ENCODE measurements around the gene FAM124A.

FAM124A gene

GRCh38 chr13:51237887-51238286 lies 15.7 kb downstream of the FAM124A start:
- Histone ChIP-seq H2AFZ (ENCODE audit: low read depth, low read length) (no peak overlapping the region), H3K9ac (ENCODE audit: low read depth, low read length) (no peak overlapping the region), H3K4me1 (ENCODE audit: insufficient read depth, low read length) (no peaks in the 10 kb centered on the region), H3K79me2 (ENCODE audit: insufficient read depth, low read length) (no peaks in the 10 kb centered on the region), H3K27ac (ENCODE audit: low read length) (no peak overlapping the region), H3K27me3 (ENCODE audit: insufficient read depth, low read length, poor library complexity) (peaks cover 3% of the 10 kb centered on the region), H3K4me2 (ENCODE audit: insufficient read depth, low read length) (no peak overlapping the region), H4K20me1 (ENCODE audit: insufficient read depth, low read length) (no peaks in the 10 kb centered on the region), H3K9me3 (ENCODE audit: insufficient read depth, low read length, severe bottlenecking) (no peaks in the 10 kb centered on the region), H3K4me3 (ENCODE audit: low read depth in 1 of 2, low read length in 2 of 2) (no peak overlapping the region), H3K36me3 (ENCODE audit: insufficient read depth, low read length) (no peaks in the 10 kb centered on the region)
- no peak; the same call in 2 of the 3 replicates for ATAC-seq (ENCODE audit: insufficient read depth, low read depth)
- TF ChIP-seq, protein P1, sequence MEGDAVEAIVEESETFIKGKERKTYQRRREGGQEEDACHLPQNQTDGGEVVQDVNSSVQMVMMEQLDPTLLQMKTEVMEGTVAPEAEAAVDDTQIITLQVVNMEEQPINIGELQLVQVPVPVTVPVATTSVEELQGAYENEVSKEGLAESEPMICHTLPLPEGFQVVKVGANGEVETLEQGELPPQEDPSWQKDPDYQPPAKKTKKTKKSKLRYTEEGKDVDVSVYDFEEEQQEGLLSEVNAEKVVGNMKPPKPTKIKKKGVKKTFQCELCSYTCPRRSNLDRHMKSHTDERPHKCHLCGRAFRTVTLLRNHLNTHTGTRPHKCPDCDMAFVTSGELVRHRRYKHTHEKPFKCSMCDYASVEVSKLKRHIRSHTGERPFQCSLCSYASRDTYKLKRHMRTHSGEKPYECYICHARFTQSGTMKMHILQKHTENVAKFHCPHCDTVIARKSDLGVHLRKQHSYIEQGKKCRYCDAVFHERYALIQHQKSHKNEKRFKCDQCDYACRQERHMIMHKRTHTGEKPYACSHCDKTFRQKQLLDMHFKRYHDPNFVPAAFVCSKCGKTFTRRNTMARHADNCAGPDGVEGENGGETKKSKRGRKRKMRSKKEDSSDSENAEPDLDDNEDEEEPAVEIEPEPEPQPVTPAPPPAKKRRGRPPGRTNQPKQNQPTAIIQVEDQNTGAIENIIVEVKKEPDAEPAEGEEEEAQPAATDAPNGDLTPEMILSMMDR (IDR thresholded peaks at IDR 0.05; ENCODE audit: borderline replicate concordance, extremely low read depth, low read length, poor library complexity, severe bottlenecking), result no peak
- TF ChIP-seq EZH2 (IDR thresholded peaks at IDR 0.05; ENCODE audit: borderline replicate concordance, low read depth, low read length, severe bottlenecking), result no peak
- DNase-seq, result no peak

- DNase-seq (no peak), ATAC-seq (ENCODE audit: insufficient read depth, low read depth) (no peak)
- Histone ChIP-seq H3K27ac (ENCODE audit: low read length) (no peak overlapping the region), H4K20me1 (ENCODE audit: insufficient read depth, low read length) (no peaks in the 10 kb centered on the region), H3K79me2 (ENCODE audit: insufficient read depth, low read length) (no peaks in the 10 kb centered on the region), H3K4me2 (ENCODE audit: insufficient read depth, low read length) (no peak overlapping the region), H3K9me3 (ENCODE audit: insufficient read depth, low read length, severe bottlenecking) (no peaks in the 10 kb centered on the region), H3K27me3 (ENCODE audit: insufficient read depth, low read length, poor library complexity) (peaks cover 3% of the 10 kb centered on the region), H3K36me3 (ENCODE audit: insufficient read depth, low read length) (no peaks in the 10 kb centered on the region), H2AFZ (ENCODE audit: low read depth, low read length) (no peak overlapping the region), H3K4me1 (ENCODE audit: insufficient read depth, low read length) (no peaks in the 10 kb centered on the region), H3K9ac (ENCODE audit: low read depth, low read length) (no peak overlapping the region), H3K4me3 (ENCODE audit: low read depth in 1 of 2, low read length in 2 of 2) (no peak overlapping the region)
- no peak for TF ChIP-seq EZH2 (IDR thresholded peaks at IDR 0.05; ENCODE audit: borderline replicate concordance, low read depth, low read length, severe bottlenecking)
- TF ChIP-seq, protein P1 (IDR thresholded peaks at IDR 0.05; ENCODE audit: borderline replicate concordance, extremely low read depth, low read length, poor library complexity, severe bottlenecking), result no peak
Measured at GRCh38 chr13:51240178-51240577, 18.0 kb downstream of the FAM124A start.

GRCh38 chr13:51240958-51241357 lies 18.8 kb downstream of the FAM124A start:
- Histone ChIP-seq H3K4me3 (ENCODE audit: low read depth in 1 of 2, low read length in 2 of 2) (no peak overlapping the region), H3K36me3 (ENCODE audit: insufficient read depth, low read length) (no peaks in the 10 kb centered on the region), H4K20me1 (ENCODE audit: insufficient read depth, low read length) (no peaks in the 10 kb centered on the region), H3K79me2 (ENCODE audit: insufficient read depth, low read length) (no peaks in the 10 kb centered on the region), H3K9ac (ENCODE audit: low read depth, low read length) (no peak overlapping the region), H3K27ac (ENCODE audit: low read length) (no peak overlapping the region), H3K27me3 (ENCODE audit: insufficient read depth, low read length, poor library complexity) (peaks cover 3% of the 10 kb centered on the region), H3K4me1 (ENCODE audit: insufficient read depth, low read length) (no peaks in the 10 kb centered on the region), H3K4me2 (ENCODE audit: insufficient read depth, low read length) (no peak overlapping the region), H2AFZ (ENCODE audit: low read depth, low read length) (no peak overlapping the region), H3K9me3 (ENCODE audit: insufficient read depth, low read length, severe bottlenecking) (no peaks in the 10 kb centered on the region)
- TF ChIP-seq, protein P1 (IDR thresholded peaks at IDR 0.05; ENCODE audit: borderline replicate concordance, extremely low read depth, low read length, poor library complexity, severe bottlenecking), result no peak
- TF ChIP-seq EZH2 (IDR thresholded peaks at IDR 0.05; ENCODE audit: borderline replicate concordance, low read depth, low read length, severe bottlenecking), result no peak
- no peak for ATAC-seq (ENCODE audit: insufficient read depth, low read depth)
- DNase-seq, result no peak

DNA sequence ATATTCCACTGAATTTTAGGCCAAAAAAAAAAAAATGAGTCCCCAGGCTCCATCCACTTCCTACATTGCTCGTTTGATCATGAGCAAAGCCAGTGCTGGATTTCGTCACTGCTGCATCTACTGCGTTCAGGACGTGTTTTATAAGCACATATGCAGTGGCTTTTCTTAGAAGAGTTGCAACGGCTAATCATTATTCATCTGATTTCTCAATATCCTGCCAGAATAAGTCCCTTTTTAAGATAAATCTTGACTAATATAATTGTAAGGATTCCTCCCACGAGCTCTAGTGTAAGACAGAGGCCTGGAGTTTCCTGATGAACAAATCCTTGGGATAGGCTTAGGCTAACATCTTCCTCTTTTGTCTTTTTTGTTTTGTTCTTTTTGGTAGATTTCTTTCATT lies 19.5 kb downstream of the FAM124A start:
- no peaks in the 10 kb centered on the region for H3K36me3 ChIP-seq (ENCODE audit: insufficient read depth, low read length)
- H3K27me3 ChIP-seq (ENCODE audit: insufficient read depth, low read length, poor library complexity), result peaks cover 3% of the 10 kb centered on the region
- no peak for ATAC-seq (ENCODE audit: insufficient read depth, low read depth)
- H3K9ac ChIP-seq (ENCODE audit: low read depth, low read length), result no peak overlapping the region
- H4K20me1 ChIP-seq (ENCODE audit: insufficient read depth, low read length), result no peaks in the 10 kb centered on the region
- no peak overlapping the region for H3K4me3 ChIP-seq (ENCODE audit: low read depth in 1 of 2, low read length in 2 of 2)
- no peaks in the 10 kb centered on the region for H3K9me3 ChIP-seq (ENCODE audit: insufficient read depth, low read length, severe bottlenecking)
- H2AFZ ChIP-seq (ENCODE audit: low read depth, low read length), result no peak overlapping the region
- no peaks in the 10 kb centered on the region for H3K79me2 ChIP-seq (ENCODE audit: insufficient read depth, low read length)
- H3K4me1 ChIP-seq (ENCODE audit: insufficient read depth, low read length), result no peaks in the 10 kb centered on the region
- no peak for DNase-seq
- H3K4me2 ChIP-seq (ENCODE audit: insufficient read depth, low read length), result no peak overlapping the region
- no peak overlapping the region for H3K27ac ChIP-seq (ENCODE audit: low read length)
- TF ChIP-seq EZH2 (IDR thresholded peaks at IDR 0.05; ENCODE audit: borderline replicate concordance, low read depth, low read length, severe bottlenecking), result no peak
- TF ChIP-seq, protein P1 (IDR thresholded peaks at IDR 0.05; ENCODE audit: borderline replicate concordance, extremely low read depth, low read length, poor library complexity, severe bottlenecking), result no peak
